ENCODE data around the gene GUCA1A.

Gene GUCA1A

GRCh38 chr6:42227173-42227850, 54.1 kb downstream of the GUCA1A start:
- TF ChIP-seq CTCF (IDR thresholded peaks at IDR 0.05), result no peak
- no peak for DNase-seq (ENCODE audit: low spot score)
- no peak overlapping the region for H3K4me3 ChIP-seq
- H3K27ac ChIP-seq, result no peak overlapping the region

GRCh38 chr6:42228305-42228704, 55.1 kb downstream of the GUCA1A start:
- H3K4me3 ChIP-seq, result no peak overlapping the region
- no peak for DNase-seq (ENCODE audit: low spot score)
- H3K27ac ChIP-seq, result no peak overlapping the region
- TF ChIP-seq CTCF (IDR thresholded peaks at IDR 0.05), result no peak
